ENCODE measurements around the gene PRPF40B.

Gene PRPF40B

DNA sequence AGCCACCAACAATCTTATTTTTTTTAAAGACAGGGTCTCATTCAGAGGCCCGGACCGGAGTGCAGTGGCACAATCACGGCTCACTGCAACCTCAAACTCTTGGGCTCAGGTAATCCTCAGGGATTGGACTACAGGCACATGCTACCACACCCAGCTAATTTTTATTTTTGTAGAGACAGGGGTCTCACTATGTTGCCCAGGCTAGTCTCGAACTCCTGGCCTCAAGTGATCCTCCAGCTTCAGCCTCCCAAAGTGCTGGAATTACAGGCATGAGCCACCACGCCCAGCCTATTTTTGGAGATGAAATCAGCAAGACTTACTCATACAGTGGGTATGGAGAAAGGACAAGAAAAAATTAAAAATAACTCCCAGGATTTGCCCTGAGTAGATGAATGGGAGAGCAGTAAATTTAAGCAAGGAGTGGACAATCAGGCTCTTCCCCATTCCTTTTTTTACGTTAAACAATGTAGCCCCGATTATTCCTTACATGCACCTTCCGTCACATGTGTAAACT, 70.6 kb downstream of the PRPF40B start:
- DNase-seq: no peak

Measured in NCI-H345 (cell line).